Measurements from ENCODE around the gene TMEM108.
A peak's percentile ranks its signal among the peaks of the same experiment; 100 is the strongest.

The TMEM108 gene

DNA sequence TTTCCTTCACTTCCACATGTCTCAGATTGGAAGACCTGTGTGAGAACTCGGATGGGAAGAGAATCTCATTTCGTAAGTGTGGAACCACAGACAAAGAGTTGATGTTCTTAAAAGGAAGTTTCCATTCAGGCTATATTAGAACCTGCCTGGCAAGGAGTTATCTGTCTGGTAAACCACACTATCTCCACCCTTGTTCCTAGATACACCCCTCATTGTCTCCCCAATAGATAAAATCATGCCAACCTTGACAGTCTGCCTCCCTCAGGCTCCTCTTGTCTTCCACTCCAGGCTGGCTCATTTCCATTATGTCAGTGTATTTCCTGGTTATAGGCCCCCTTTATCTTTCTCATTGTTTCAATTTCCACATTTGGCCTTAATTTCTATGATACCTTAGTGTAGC, 89.2 kb downstream of the TMEM108 start:
- Histone ChIP-seq H3K4me3 (replicated peaks; ENCODE audit: low read depth, low read length) (no peak overlapping the region), H3K27me3 (replicated peaks; ENCODE audit: control insufficient read depth, insufficient read depth, low read length) (no peaks in the 10 kb centered on the region), H3K36me3 (ENCODE audit: control insufficient read depth, insufficient read depth, low read length) (no peaks in the 10 kb centered on the region)
- TF ChIP-seq, protein P1, sequence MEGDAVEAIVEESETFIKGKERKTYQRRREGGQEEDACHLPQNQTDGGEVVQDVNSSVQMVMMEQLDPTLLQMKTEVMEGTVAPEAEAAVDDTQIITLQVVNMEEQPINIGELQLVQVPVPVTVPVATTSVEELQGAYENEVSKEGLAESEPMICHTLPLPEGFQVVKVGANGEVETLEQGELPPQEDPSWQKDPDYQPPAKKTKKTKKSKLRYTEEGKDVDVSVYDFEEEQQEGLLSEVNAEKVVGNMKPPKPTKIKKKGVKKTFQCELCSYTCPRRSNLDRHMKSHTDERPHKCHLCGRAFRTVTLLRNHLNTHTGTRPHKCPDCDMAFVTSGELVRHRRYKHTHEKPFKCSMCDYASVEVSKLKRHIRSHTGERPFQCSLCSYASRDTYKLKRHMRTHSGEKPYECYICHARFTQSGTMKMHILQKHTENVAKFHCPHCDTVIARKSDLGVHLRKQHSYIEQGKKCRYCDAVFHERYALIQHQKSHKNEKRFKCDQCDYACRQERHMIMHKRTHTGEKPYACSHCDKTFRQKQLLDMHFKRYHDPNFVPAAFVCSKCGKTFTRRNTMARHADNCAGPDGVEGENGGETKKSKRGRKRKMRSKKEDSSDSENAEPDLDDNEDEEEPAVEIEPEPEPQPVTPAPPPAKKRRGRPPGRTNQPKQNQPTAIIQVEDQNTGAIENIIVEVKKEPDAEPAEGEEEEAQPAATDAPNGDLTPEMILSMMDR (IDR thresholded peaks at IDR 0.05; ENCODE audit: insufficient read depth, low read length, poor library complexity, severe bottlenecking): no peak
- DNase-seq (ENCODE audit: extremely low read depth, insufficient read length): no peak

DNA sequence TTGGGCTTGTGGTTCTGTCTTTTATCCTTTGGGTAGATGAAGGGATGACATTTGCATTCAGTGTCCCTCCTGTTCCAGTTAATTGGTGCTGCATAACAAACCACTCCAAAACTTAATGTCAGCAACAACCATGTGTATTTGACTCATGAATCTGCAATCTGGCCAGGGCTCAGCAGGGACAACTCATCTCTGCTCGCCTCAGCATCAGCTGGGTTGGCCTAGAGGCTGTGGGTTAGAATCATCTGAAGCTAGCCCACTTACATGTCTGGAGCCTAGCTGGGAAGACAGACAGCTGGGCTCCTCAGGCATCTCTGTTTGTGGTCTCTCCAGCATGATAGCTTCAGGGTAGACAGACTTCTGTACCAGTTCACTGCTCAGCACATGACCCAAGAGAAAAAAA, 92.0 kb downstream of the TMEM108 start:
- TF ChIP-seq, protein P1 (IDR thresholded peaks at IDR 0.05; ENCODE audit: insufficient read depth, low read length, poor library complexity, severe bottlenecking): no peak
- no peak for DNase-seq (ENCODE audit: extremely low read depth, insufficient read length)
- H3K36me3 ChIP-seq (ENCODE audit: control insufficient read depth, insufficient read depth, low read length): no peaks in the 10 kb centered on the region
- H3K4me3 ChIP-seq (replicated peaks; ENCODE audit: low read depth, low read length): no peak overlapping the region
- H3K27me3 ChIP-seq (replicated peaks; ENCODE audit: control insufficient read depth, insufficient read depth, low read length): no peaks in the 10 kb centered on the region

DNA sequence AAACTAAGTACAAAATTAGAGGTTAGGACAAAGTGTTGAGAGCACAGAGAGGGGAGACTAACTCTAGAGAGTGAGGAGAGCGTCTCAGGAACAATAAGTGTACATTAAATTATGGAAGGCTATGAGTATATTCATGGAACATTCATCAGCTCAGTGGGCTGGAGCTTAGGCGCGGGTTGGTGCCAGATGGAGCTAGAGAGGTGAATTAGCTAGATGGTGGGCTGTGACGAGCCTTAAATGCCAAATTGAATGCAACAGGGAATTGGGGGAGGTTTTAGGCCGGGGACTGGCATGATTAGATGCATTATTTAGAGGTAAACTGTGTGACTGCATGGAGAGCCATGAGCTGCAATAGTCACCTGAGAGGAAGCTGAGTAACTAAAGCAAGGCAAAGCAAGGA, 97.1 kb downstream of the TMEM108 start:
- no peaks in the 10 kb centered on the region for H3K36me3 ChIP-seq (ENCODE audit: control insufficient read depth, insufficient read depth, low read length)
- no peaks in the 10 kb centered on the region for H3K27me3 ChIP-seq (replicated peaks; ENCODE audit: control insufficient read depth, insufficient read depth, low read length)
- DNase-seq (ENCODE audit: extremely low read depth, insufficient read length): no peak
- TF ChIP-seq, protein P1 (IDR thresholded peaks at IDR 0.05; ENCODE audit: insufficient read depth, low read length, poor library complexity, severe bottlenecking): no peak
- no peak overlapping the region for H3K4me3 ChIP-seq (replicated peaks; ENCODE audit: low read depth, low read length)

DNA sequence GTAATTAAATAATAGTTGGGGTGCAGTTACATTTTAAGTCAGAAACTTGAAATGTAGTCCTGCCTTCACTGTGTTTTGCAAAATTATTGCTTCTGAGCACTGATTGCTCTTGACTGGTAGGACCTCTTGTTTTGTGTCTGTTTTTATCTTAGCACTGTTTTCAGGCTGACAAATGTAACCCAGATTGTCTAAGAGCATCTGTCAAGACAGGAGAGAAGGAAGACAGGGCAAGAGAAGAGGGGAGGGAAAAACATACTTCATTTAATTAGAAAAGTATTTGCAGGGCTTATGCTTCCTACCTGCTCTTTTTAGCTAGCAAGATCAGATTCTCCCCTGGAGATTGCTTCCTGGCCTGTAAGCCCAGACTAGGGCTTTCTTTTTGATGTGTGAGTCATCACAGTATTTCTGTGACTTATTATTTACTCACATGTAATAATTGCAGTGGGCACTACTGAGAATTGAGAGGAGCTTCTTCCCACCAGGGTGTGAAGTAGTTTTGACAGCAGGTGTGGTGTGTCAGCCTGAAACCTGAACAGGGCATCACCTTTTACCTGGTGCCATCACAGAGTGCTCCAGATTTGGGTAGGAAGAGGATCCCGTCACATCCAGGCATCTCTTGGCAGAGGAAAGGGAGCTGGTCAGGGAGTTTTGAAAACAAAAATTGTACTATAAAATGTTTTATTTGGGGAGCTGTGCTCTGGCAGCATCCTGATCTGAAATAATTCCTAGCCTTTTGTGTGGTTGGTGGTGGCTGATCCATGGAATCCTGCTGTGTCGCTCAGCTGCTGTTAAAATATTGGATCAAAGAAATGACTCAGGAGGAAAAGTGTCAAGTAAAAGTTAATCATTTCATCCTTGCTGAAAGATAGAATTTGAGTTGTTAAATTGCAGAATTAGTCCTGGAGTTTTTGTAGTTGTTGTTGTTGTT, 98.2 kb downstream of the TMEM108 start:
- H3K27me3 ChIP-seq (replicated peaks; ENCODE audit: control insufficient read depth, insufficient read depth, low read length): no peaks in the 10 kb centered on the region
- no peaks in the 10 kb centered on the region for H3K36me3 ChIP-seq (ENCODE audit: control insufficient read depth, insufficient read depth, low read length)
- DNase-seq (ENCODE audit: extremely low read depth, insufficient read length): peak; percentile 20
- no peak overlapping the region for H3K4me3 ChIP-seq (replicated peaks; ENCODE audit: low read depth, low read length)
- TF ChIP-seq, protein P1 (IDR thresholded peaks at IDR 0.05; ENCODE audit: insufficient read depth, low read length, poor library complexity, severe bottlenecking): no peak

DNA sequence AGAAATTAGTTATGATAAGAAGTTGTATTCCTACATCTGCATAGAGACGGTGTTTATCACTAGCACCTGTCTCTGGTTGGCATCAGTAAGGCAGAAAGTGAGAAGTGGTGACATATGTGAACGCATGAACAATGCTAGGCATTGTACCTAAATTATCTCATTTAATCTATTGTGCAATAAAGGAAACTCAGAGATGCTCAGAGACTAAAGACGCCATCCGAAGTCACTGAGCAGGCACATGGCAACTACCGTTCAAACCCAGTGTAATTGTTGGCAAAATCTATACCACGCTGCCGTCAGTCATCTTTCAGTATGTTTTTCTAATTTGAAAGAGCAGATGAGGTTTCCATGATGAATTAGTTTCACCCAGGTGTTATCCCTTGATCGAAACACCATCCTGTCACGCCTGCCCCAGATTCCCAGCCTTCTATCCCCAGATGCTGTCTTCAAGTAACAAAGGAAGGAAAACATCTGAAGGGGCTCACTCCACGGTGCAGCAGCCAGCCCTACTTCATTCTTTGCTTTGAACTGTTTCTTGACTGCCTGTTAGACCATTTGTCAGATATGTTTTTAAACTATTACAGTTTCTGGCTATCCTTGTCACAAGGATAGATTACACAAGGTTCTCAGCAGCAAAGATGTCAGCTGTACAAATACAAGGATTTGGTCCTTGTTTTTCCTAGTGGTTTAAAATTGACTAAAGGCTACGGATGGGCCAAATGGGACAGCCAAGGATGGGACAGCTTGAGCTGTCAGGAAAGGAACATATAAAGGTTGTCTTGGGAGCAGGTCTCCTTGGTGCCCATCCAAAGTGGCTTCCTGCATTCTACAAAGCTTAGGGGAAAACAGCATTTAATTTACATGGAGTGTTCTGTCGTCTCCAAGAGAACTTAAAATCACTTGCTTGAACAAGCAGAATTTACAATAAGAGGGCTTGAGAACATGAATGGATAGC, 99.1 kb downstream of the TMEM108 start:
- no peaks in the 10 kb centered on the region for H3K36me3 ChIP-seq (ENCODE audit: control insufficient read depth, insufficient read depth, low read length)
- TF ChIP-seq, protein P1 (IDR thresholded peaks at IDR 0.05; ENCODE audit: insufficient read depth, low read length, poor library complexity, severe bottlenecking): no peak
- H3K4me3 ChIP-seq (replicated peaks; ENCODE audit: low read depth, low read length): no peak overlapping the region
- DNase-seq (ENCODE audit: extremely low read depth, insufficient read length): no peak
- H3K27me3 ChIP-seq (replicated peaks; ENCODE audit: control insufficient read depth, insufficient read depth, low read length): no peaks in the 10 kb centered on the region

All from GM06990 (cell line).